Measurements from ENCODE around the gene TSHB. TPM values are rescaled to one million over a fixed set of nuclear protein-coding genes. Genes with fewer than 3 reads are reported as not detected.

Gene TSHB
- total RNA-seq, 1 experiment from 2014 or later = not detected

DNA sequence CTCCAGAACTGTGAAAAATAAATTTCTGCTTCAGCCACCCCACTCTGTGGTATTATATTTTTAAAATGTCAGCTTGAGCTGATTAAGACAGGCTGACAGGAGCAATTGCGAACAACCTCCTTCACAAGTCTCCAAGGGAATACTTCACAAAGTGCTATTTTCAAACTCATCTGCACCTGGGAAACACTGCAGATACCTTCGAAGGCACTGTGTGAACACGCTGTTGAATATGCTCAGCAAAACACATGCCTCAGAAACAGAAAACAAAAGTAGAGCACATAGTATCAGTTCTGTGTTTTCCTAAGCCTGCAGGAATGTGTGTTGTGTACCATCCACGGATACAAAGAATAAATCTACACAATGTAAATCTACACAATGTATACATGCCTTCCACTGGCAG lies 49.1 kb downstream of the TSHB start:
- intact Hi-C loops (cut with micrococcal nuclease; ENCODE audit: unreplicated experiment) = no loop called here
- Histone ChIP-seq H3K36me3 (ENCODE audit: control insufficient read depth, insufficient read depth, low read length) (no peaks in the 10 kb centered on the region), H3K9me3 (ENCODE audit: control insufficient read depth, insufficient read depth, low read depth, low read length) (no peaks in the 10 kb centered on the region), H3K27ac (ENCODE audit: low read length) (no peak overlapping the region), H3K4me3 (ENCODE audit: low read depth in 2 of 2, low read length in 2 of 2) (no peak overlapping the region), H3K4me1 (ENCODE audit: control insufficient read depth, insufficient read depth, low read length) (no peaks in the 10 kb centered on the region), H3K27me3 (ENCODE audit: control insufficient read depth, insufficient read depth, low read length) (peaks cover 2% of the 10 kb centered on the region; the same call in 1 of the 2 replicates)
- ATAC-seq (no peak), DNase-seq (ENCODE audit: low read depth, low spot score) (no peak)
- no TSS peak for BruUV-seq (replicated peaks)
- ChIA-PET CTCF (no interaction called here), POLR2A (no interaction called here)
- in situ Hi-C loops (cut with HindIII; ENCODE audit: low pct_unique_long_range_greater_than_20kb, low sequenced_read_pairs) = no loop called here
- TF ChIP-seq, protein P1, sequence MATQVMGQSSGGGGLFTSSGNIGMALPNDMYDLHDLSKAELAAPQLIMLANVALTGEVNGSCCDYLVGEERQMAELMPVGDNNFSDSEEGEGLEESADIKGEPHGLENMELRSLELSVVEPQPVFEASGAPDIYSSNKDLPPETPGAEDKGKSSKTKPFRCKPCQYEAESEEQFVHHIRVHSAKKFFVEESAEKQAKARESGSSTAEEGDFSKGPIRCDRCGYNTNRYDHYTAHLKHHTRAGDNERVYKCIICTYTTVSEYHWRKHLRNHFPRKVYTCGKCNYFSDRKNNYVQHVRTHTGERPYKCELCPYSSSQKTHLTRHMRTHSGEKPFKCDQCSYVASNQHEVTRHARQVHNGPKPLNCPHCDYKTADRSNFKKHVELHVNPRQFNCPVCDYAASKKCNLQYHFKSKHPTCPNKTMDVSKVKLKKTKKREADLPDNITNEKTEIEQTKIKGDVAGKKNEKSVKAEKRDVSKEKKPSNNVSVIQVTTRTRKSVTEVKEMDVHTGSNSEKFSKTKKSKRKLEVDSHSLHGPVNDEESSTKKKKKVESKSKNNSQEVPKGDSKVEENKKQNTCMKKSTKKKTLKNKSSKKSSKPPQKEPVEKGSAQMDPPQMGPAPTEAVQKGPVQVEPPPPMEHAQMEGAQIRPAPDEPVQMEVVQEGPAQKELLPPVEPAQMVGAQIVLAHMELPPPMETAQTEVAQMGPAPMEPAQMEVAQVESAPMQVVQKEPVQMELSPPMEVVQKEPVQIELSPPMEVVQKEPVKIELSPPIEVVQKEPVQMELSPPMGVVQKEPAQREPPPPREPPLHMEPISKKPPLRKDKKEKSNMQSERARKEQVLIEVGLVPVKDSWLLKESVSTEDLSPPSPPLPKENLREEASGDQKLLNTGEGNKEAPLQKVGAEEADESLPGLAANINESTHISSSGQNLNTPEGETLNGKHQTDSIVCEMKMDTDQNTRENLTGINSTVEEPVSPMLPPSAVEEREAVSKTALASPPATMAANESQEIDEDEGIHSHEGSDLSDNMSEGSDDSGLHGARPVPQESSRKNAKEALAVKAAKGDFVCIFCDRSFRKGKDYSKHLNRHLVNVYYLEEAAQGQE (IDR thresholded peaks at IDR 0.05; ENCODE audit: insufficient read depth in 1 of 2, low read depth in 2 of 2, low read length in 1 of 2) = no peak
- no peak for TF ChIP-seq SIN3A (IDR thresholded peaks at IDR 0.05; ENCODE audit: borderline replicate concordance, insufficient read depth, low read depth, low read length)
- no peak for TF ChIP-seq TCF7L2 (IDR thresholded peaks at IDR 0.05; ENCODE audit: low read depth, low read length)
- TF ChIP-seq POLR2AphosphoS5 (IDR thresholded peaks at IDR 0.05; ENCODE audit: low read depth, low read length) = no peak
- TF ChIP-seq, protein P2, sequence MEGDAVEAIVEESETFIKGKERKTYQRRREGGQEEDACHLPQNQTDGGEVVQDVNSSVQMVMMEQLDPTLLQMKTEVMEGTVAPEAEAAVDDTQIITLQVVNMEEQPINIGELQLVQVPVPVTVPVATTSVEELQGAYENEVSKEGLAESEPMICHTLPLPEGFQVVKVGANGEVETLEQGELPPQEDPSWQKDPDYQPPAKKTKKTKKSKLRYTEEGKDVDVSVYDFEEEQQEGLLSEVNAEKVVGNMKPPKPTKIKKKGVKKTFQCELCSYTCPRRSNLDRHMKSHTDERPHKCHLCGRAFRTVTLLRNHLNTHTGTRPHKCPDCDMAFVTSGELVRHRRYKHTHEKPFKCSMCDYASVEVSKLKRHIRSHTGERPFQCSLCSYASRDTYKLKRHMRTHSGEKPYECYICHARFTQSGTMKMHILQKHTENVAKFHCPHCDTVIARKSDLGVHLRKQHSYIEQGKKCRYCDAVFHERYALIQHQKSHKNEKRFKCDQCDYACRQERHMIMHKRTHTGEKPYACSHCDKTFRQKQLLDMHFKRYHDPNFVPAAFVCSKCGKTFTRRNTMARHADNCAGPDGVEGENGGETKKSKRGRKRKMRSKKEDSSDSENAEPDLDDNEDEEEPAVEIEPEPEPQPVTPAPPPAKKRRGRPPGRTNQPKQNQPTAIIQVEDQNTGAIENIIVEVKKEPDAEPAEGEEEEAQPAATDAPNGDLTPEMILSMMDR (IDR thresholded peaks at IDR 0.05) = no peak

DNA sequence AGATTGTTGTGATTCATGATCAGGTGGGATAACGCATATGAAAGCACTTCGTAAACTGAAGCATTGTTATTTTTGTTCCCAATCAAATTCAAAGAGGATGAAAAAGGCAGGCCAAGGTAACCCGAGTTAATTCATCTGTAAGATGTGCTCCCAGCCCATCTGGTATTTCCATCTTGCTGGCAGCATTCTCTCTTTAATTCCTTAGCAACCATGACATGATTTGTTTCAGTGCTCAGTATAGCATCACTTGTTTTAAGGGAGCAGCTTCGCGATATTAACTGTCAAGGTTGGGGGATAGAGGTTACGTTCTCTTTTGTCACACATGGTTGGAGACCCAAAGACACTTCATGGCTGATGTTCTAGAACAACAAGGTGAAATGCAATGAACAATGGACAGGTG lies 53.3 kb downstream of the TSHB start:
- ChIA-PET POLR2A (no interaction called here), CTCF (no interaction called here)
- in situ Hi-C loops (cut with HindIII; ENCODE audit: low pct_unique_long_range_greater_than_20kb, low sequenced_read_pairs) (no loop called here), intact Hi-C loops (cut with micrococcal nuclease; ENCODE audit: unreplicated experiment) (no loop called here)
- H3K27ac ChIP-seq (ENCODE audit: low read length) = no peak overlapping the region
- no peak overlapping the region for H3K4me3 ChIP-seq (ENCODE audit: low read depth in 2 of 2, low read length in 2 of 2)
- no TSS peak for BruUV-seq (replicated peaks)
- TF ChIP-seq, protein P1 (IDR thresholded peaks at IDR 0.05; ENCODE audit: insufficient read depth in 1 of 2, low read depth in 2 of 2, low read length in 1 of 2) = no peak
- no peaks in the 10 kb centered on the region for H3K4me1 ChIP-seq (ENCODE audit: control insufficient read depth, insufficient read depth, low read length)
- ATAC-seq = no peak
- no peaks in the 10 kb centered on the region; the same call in 1 of the 2 replicates for H3K27me3 ChIP-seq (ENCODE audit: control insufficient read depth, insufficient read depth, low read length)
- no peaks in the 10 kb centered on the region for H3K9me3 ChIP-seq (ENCODE audit: control insufficient read depth, insufficient read depth, low read depth, low read length)
- H3K36me3 ChIP-seq (ENCODE audit: control insufficient read depth, insufficient read depth, low read length) = no peaks in the 10 kb centered on the region
- DNase-seq (ENCODE audit: low read depth, low spot score) = no peak

Other genes with a start within 250 kb of the TSHB start
- 29.7 TPM for gene SIKE1, start 249.1 kb upstream of the TSHB start, total RNA-seq (2021; ENCODE audit: unreplicated experiment)
- not detected for gene SYCP1, start 175.0 kb upstream of the TSHB start, total RNA-seq (2021; ENCODE audit: unreplicated experiment)
- not detected for gene TSPAN2, start 59.7 kb downstream of the TSHB start, total RNA-seq (2021; ENCODE audit: unreplicated experiment)